Mammary epithelial cell (primary cell): ENCODE results near the gene TMED5.

Experiments
- CTCF ChIP-seq, 2 donors: IDR thresholded peaks in 1 of 2; conservative IDR thresholded peaks in 1 of 2; 2 replicates each; pipeline ENCODE4 v1.5.1; 2011 to 2012; ENCODE audit warnings: inconsistent platforms in 2 of 2, low read length in 2 of 2, mild to moderate bottlenecking in 2 of 2, control low read depth in 1 of 2, low read depth in 1 of 2; ENCODE audit not compliant: insufficient read depth in 1 of 2; ENCODE audit errors: extremely low read depth in 1 of 2
- EZH2 ChIP-seq: IDR thresholded peaks from 2 replicates; pipeline ENCODE4 v1.6.1; 2012; ENCODE audit warnings: low read length, inconsistent platforms, borderline replicate concordance

GRCh38 chr1:93111065-93111464 is 69.1 kb downstream of the TMED5 start:
- TF ChIP-seq CTCF (conservative IDR thresholded peaks at IDR 0.05 in 1 of 2, IDR thresholded peaks at IDR 0.05 in 1 of 2; ENCODE audit: extremely low read depth in 1 of 2, insufficient read depth in 1 of 2, low read depth in 1 of 2, low read length in 2 of 2) (no peak), EZH2 (no peak)
